Non-pigmented ciliary epithelial cell (primary cell): Measurements from ENCODE around the gene MC1R.
"Not testable (repeated sequence)": the region's sequence is repeated elsewhere in the genome, so short reads cannot be mapped to it uniquely, and the experiment has no call there.

ENCODE experiments used
- DNase-seq: peaks from one replicate; pipeline ENCODE4 v3.0.0-alpha.2; 2010; ENCODE audit warnings: low read depth

Gene MC1R

DNA sequence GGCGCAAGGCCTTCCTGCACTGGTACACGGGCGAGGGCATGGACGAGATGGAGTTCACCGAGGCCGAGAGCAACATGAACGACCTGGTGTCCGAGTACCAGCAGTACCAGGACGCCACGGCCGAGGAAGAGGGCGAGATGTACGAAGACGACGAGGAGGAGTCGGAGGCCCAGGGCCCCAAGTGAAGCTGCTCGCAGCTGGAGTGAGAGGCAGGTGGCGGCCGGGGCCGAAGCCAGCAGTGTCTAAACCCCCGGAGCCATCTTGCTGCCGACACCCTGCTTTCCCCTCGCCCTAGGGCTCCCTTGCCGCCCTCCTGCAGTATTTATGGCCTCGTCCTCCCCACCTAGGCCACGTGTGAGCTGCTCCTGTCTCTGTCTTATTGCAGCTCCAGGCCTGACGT, 17.0 kb downstream of the MC1R start:
- DNase-seq = not testable (repeated sequence)

DNA sequence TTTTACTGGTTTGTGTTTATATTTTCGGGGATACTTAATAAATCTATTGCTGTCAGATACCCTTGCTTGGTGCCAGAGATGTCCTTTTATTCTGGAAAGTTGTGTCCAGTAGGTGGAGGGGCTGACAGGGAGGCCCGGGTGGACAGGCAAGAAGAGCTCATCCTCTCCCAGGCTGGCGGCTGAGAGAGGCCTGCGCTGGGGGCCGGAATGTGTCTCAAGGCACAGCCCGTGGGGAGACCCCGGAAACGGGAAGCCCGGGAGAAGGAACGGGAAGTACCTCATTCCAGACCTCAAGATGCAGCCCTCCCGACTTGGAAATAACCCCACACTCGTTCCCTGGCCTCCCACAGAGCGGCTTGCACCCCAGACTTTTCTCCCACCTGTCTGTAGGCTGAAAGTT, 17.4 kb downstream of the MC1R start:
- no peak for DNase-seq

DNA sequence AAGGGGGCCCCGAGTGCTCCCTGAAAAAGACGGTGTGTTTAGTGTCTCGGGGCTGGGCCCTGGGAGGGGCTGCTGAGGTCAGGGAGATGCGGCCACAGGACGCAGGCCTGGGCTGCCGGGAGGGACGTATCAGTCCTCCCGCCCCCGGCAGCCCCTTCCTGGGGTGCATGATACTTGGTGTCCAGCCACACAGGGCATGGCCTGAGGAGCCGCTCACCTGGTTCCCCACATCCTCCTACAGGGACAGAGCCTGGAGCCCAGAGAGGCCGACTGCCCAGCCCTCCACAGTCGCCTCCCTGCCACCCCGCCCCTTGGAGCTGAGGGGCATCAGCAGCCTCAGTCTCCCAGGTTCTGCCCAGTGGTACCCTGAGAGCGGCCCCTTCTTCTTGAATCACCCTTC, 17.8 kb downstream of the MC1R start:
- no peak for DNase-seq

DNA sequence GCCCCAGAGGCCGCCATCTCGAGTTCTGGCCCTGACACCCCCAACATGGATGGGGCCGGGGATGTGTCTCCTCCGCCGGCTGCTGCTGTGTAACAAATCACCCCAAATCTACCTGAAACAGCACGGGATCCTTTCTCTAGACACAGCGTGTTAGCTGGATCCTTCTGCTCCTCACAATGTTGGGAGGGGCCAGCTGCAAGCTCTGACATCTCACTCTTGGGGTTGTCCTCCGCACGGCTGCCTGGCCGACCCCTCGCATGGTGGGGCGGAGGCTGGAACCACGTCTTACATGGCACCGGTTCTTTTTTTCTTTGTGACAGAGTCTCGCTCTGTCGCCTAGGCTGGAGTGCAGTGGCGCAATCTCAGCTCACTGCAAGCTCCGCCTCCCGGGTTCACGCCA, 18.3 kb downstream of the MC1R start:
- DNase-seq = no peak

DNA sequence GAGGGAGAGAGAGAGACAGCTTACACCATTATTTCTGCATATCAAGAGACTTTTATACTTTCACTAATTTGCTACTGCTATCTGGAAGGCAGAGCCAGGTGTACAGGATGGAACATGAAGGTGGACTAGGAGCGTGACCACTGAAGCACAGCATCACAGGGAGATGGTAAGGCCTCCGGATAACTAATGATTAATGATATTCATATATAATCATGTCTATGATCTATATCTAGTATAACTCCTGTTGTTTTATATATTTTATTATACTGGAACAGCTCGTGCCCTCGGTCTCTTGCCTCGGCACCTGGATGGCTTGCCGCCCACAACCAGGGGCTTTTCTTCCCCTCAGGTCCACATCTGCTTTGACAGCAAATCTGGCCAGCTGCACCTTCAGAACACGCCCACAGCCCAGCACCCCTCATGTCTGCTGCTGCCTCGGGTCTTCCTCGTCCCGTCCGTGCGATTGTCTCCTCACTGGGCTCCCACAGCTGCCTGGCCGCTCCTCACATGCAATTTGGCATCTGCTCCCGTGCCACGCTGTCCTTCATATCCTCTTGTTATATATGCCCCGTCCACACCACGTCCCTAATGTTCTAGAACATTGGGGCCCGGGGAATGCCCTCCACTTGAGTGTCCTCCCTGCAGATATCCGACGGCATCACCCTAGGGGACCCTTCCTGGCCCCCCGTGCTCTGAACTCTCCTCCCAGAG, 19.7 kb downstream of the MC1R start:
- DNase-seq = no peak

DNA sequence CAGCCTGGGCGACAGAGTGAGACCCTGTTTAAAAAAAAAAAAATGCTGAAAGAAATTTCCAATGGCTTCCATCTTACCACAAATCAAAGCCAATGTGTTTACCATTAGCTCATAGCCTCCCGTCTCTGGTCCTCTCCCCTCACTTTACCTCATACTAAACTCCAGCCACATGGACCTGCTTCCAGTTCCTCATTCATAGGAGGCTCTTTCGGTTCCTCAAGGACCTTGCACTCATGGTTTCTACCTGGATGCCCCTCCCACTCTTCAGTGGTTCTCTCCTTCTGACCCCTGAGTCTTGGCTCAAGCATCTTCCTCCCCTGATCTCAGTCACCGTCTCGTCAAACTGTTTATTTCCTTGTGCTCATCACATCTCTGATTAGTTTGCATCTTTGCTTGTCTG, 26.1 kb downstream of the MC1R start:
- DNase-seq = no peak

DNA sequence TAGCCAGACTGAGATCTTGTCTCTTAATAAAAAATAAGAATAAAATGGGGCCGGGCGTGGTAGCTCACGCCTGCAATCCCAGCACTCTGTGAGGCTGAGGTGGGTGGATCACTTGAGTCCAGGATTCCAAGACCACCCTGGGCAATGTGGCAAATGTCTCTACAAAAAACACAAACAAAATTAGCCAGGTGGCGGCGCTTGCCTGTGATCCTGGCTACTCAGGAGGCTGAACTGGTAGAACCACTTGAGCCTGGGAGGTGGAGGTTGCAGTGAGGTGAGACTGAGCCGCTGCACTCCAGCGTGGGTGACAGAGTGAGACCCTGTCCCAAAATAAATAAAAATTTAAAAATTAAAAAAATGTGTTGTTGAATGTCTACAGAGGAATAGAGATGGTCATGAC, 27.0 kb downstream of the MC1R start:
- DNase-seq = no peak

DNA sequence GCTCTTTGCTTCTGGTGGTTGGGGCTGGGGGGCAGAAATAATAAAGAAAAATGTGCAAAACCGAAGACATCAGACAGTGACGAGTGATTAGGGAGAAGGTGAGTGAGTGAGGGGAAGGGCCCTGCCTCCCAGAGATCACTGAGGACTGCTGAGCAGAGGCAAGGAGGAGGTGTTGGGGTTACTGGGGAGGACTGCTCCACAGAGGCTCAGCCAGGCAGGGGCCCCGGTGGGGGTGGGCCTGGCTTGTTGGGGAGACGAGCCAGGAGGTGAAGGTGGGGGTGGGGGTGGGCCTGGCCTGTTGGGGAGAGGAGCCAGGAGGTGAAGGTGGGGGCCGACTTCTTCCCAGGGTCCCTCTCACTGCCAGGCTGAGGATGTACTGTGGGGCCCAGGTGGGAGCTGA, 27.9 kb downstream of the MC1R start:
- DNase-seq = no peak

DNA sequence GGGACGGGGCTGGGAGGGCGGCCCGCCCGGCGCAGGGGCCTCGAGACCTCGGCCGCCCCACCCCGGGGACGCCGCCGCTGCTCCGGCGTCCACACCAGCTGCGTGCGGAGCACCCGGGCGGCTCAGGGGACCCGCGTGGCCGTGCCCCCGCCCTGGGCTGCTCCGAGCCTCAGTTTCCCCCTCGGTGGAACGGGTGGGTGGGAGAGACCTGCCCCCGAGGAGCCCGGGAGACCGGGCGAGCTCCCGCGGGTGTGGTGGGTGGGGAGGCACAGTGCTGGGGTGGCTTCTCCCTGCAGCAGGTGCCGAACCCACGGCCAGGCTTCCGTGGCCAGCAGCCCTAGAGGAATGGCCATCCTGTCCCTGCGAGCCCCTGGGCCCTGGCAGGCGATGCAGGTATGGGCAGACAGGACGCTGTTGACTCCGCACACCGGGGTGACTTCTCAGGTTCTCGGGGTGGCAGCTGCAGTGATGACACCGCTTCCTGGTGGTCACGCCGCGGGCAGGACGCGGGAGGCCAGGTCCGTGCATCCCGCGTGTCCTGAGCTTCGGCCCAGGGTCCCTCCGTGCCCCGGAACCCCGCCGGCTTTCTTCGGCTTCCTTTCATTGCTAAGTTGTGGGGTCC, 30.6 kb downstream of the MC1R start:
- no peak for DNase-seq

DNA sequence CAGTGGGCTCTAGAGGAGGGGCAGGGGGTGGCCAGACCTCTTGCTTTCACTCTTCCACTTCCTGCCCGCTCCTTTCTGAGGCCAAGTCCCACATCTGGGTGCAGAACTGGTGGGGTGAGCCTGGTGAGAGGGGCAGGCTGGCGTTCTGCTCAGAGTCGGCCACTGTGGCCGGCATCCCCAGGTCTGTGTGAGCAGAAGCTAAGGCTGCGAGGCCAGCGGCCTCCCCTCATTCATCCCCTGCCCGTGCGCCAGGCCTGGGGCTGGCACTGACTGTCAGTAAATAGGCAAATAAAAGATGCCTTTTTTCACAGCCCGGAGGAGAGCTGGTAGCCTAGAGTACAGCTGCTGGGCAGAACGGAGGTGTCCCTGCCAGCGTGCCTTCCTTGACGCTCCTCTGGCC, 31.1 kb downstream of the MC1R start:
- DNase-seq = no peak

DNA sequence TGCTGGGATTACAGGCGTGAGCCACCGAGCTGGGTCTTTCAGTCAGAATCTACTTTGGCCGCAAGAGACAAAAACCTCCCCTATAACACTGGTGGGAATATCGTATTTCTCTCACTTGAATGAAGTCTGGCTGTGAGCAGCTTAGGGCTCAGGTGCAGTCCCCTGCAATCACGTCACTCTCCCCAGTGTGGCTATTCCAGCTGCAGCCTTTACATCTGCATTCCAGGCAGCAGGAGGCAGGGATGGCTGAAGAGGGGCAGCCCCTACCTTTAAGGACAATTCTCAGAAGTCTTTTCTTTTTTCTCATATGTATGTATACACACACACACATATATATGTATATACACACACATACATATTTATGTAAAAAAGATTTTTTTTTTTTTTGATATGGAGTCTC, 32.8 kb downstream of the MC1R start:
- DNase-seq = no peak

DNA sequence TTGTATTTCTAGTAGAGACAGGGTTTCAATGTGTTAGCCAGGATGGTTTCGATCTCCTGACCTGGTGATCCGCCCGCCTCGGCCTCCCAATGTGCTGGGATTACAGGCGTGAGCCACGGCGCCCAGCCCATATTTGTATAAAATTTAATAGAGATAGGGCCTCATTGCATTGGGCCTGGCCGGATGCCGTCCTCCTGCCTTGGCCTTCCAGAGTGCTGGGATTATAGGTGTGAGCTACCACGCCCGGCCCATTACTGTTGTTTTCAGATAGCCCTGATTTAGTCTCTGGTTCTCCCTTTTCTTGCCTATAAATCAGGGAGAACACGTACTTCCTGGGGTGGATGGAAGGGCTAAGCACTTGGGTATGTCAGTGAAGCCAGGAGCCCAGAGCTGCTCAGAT, 33.4 kb downstream of the MC1R start:
- no peak for DNase-seq

DNA sequence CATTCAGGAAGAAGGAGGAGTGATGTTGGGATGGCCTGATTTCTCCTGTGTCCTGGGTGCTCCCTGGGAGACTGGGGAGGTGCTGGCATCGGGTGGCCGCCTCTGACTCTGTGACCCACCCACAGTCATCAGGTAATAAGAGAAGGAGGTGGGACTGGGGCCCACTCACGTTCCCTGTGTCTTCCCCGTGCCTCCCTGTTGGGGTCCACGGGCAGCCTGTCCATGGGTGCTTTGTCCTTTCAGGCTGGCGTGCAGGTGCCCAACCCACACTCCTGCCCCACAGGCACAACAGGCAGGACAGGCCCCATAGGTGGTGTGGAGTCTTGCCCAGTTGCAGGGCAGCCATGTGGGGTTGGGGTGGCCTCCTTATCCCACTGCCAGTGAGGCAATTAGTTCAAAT, 33.9 kb downstream of the MC1R start:
- DNase-seq = no peak

DNA sequence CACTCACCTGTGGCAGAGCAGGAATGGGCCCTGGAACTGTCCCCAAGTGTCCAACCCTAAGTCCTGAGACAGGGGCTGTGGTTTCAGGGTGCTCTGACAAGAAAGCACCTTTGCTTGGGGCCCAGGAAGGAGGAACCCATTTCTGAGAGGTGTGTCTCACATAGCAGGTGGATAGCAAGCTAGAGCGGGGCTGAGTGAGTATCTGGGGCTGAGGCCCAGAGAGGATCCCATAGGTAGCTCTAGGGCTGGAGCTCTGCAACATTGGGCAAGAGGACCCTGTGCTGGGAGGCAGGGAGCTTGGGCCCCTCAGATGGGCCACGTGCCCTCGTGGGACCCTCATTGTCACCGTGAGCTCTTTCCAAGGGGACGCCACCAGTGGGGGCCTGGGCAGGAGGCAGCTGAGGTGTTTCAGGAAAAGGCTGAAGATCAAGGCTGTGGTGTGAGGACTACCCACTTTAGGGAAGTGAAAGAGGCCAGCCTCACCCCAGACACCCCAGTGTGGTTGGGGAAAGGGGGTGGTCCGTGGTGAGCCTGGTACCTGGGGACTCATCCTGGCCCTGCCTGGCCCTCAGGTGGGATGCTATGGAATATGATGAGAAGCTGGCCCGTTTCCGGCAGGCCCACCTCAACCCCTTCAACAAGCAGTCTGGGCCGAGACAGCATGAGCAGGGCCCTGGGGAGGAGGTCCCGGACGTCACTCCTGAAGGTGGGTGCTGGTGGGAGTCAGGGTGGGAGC, 35.2 kb downstream of the MC1R start:
- no peak for DNase-seq

DNA sequence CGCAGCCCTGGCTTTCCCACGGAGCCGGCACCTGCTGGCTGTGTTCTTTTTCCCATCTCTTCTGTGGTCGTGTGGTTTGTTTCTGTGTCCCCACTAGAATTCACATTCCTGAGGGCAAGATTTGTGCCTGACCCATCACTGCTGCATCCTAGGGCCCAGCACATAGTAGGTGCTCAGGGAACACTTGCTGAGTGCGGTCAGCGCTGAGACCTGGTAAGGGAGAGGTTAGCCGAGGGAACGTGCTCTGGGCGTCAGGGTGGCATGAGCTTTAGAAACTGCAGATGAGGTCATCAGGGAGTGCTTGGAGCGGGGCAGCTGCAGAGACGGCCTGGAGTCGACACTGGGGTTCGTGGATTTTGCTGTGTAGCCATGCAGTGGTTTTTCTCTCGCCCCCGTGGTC, 35.8 kb downstream of the MC1R start:
- no peak for DNase-seq

DNA sequence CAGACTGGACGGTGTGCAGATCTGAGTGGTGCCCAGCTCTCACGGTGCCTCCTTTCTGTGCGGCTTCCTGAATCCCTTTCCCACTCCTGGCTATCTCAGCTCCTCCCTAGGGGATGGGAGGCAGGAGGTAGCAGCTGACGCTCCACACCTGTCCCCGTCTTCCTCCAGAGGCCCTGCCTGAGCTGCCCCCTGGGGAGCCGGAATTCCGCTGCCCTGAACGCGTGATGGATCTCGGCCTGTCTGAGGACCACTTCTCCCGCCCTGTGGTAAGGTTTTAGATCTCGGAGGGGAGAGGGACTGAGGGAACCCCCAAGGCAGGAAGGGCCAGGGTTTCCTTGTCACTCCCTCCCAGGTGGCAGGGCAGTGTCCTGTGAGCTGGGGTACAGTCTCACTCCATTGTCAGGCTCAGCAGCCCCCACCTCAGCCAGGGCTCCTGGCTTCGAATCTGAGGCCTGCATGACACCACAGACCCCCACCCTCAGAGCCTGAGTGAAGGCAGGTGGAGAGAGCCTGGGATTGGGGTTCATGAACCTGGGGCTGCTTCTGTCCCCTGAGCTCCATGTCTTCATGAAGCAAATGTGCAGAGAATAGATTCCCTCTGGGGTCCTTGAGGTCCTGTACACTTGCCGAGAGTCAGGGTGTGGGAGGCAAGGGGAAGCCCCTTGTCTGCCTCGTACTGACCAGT, 36.5 kb downstream of the MC1R start:
- DNase-seq = no peak

DNA sequence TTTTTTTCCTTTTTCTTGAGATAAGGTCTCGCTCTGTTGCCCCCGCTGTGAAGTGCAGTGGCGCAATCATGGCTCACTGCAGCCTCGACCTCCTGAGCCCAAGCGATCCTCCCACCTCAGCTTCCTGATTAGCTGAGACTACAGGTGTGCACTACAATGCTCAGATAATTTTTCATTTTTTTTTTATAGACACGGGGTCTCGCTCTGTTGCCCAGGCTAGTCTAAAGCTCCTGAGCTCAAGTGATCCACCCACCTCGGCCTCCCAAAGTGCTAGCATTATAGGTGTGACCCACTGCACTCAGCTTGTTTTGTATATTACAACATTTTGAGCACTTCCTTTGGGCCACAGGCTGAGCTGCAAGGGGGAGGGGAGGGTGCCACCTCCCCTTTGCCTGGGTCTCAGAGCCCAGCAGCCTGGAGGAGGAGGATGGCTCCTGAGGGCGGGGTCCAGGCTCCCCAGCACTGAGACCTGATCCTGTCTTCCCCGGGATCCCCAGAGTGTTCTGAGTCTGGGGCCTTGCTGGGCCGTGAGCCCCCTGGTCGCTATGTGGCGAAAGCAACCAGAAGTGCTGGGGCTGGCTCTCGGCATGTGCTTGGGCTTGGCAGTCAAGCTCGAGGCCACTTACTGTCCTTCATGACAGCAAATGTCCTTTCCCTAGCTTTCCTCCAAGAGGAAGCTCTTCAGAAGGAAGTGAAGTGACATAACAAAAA, 38.0 kb downstream of the MC1R start:
- DNase-seq = no peak

DNA sequence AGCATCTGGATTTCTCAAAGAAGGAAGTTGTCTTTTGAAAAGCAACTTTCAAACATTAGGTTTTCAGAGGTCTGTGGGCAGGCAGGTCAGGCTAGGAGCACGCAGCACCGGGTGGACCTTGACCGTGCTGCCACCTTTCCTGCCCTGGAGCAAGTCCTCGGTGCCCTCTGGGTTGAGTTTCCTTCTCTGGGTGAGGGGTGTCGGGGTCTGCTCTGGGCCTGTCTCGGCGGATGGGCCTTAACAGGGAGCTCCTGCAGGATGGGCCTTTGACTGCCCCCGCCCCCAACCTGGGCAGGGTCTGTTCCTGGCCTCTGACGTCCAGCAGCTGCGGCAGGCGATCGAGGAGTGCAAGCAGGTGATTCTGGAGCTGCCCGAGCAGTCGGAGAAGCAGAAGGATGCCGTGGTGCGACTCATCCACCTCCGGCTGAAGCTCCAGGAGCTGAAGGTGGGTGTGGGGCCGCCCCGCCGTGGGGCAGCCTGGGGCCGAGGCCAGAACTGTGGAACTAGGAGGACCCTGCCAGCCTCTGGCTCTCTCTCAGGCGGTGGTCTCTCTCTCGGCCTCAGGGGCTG, 38.6 kb downstream of the MC1R start:
- DNase-seq = no peak

DNA sequence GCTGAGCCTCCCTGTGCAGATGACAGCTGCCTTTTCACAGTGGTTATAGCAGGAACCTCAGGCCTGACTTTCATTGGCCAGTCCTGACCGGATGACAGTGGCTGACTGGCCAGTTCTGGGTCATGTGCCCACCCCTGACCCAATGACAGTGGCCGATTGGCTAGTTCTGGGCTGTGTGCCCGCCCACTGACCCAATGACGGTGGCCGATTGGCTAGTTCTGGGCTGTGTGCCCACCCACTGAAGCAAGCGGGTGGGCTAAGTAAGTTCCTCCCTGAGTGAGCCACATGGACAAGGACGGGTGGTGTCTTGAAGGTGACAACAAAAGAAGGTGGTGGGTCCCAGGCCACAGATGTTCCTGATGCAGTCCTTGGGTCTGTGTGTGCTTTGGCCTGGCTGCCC, 39.4 kb downstream of the MC1R start:
- DNase-seq = no peak

DNA sequence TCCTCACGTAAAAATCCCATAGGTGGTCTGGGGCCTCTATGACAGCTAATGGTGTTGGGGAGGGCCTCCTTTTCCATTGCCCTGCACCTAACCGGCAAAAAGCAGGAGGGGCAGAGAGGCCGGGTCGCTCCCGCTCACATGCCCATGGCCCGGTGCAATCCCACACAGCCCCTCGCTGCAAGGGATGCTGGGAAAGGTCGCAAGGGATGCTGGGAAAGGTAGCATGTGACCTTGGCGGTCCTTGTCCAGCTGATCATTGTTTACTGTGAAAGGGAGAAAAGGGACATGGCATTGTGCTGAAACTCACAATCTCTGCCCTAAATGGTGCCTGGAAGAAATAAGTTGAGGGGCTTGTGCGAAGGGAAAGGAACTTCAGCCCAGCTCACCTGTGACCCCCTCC, 39.9 kb downstream of the MC1R start:
- DNase-seq = no peak

DNA sequence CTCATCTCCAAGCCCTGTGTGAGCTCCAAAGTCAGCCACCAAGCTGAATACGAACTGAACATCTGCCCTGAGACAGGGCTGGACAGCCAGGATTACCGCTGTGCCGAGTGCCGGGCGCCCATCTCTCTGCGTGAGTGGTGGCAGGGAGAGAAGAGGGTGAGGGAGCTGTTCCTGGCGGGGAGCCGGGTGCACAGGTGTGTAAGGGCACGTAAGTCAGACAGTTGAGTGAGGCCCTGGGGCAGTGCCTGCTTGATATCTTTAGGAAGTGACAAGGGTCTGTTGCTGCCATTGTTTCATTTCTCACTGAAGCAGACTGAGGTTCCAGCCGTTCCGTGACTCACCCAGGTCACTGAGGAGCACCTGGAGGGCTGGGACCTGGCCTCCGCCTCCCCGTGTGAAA, 42.3 kb downstream of the MC1R start:
- DNase-seq = no peak

DNA sequence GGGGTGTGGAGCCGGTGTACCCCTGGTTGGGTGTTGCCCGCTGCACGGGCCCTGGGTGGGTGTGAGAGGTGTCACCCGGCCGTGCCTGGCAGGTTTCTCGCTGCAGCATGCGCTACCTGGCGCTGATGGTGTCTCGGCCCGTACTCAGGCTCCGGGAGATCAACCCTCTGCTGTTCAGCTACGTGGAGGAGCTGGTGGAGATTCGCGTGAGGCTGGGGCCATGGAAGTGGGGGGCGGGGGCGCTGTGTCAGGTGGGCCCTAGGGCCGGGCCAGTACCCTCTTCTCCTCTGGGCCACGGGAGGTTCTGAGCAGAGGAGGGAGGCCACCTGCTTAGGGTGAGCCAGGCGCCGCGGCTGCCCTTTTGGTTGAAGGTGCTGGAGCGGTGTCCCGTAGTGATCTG, 43.3 kb downstream of the MC1R start:
- DNase-seq = no peak
